ENCODE results near the gene SLC24A3.

DNA sequence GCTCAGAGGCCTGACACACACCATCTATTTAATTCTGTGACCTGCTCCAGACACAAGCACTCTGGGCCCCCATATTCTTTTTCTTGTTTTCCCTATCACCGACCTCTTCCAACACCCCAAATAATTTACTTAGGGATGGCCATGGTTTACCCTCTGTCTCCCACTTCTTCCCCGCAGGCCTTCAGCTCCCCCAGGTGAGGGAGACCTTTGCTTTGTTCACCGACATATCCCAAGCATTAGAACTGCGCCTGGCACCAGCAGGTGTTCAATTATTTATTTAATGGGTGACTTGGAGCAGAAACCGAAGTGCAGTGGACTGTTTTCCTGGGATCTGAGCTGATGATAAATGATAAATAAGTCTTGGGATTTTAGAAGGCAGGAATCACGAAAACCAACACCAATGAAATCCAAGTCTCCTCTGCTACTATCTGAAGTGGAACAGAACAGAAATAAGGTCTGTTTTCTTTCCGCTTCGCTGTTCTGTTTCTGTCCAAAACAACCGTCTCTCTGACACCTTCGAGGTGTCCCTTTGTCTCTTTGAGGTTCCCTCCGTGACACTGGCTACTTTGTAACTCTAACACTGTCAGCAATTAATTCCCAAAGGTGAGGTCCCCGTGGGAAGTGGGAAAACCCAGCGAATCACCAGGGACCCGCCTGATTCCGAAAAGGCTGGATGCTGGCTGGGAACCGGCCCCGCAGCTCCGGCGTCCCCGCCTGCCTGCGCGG lies 544.5 kb downstream of the SLC24A3 start:
- TF ChIP-seq CTCF (IDR thresholded peaks at IDR 0.05) (no peak), REST (IDR thresholded peaks at IDR 0.05; ENCODE audit: insufficient read depth in 1 of 2, low read depth in 2 of 2, low read length in 1 of 2) (no peak)

Data from Panc1 (cell line).